ENCODE measurements around the gene TCF7.

- TF ChIP-seq CTCF (IDR thresholded peaks at IDR 0.05) (no peak), POLR2A (IDR thresholded peaks at IDR 0.05) (no peak)
Measured at GRCh38 chr5:134100283-134101091, 14.0 kb upstream of the TCF7 start.
